Fibroblast of gingiva (primary cell): ENCODE results near the gene DDR2.
A peak's percentile ranks its signal among the peaks of the same experiment; 100 is the strongest.
"Not testable (repeated sequence)": the region's sequence is repeated elsewhere in the genome, so short reads cannot be mapped to it uniquely, and the experiment has no call there.

Source experiments
- DNase-seq: peaks from one replicate; pipeline ENCODE4 v3.0.0-alpha.2; 2011; ENCODE audit warnings: low read depth

The DDR2 gene

GRCh38 chr1:162725301-162725837, 93.1 kb downstream of the DDR2 start:
- DNase-seq: no peak

GRCh38 chr1:162726555-162726954, 94.3 kb downstream of the DDR2 start:
- no peak for DNase-seq

GRCh38 chr1:162727493-162727892, 95.2 kb downstream of the DDR2 start:
- DNase-seq: not testable (repeated sequence)

GRCh38 chr1:162728573-162728972, 96.3 kb downstream of the DDR2 start:
- DNase-seq: no peak

GRCh38 chr1:162729195-162729774, 97.0 kb downstream of the DDR2 start:
- DNase-seq: not testable (repeated sequence)

GRCh38 chr1:162732094-162732493, 99.8 kb downstream of the DDR2 start:
- DNase-seq: no peak

- no peak for DNase-seq
These were observed 100.5 kb downstream of the DDR2 start for GRCh38 chr1:162732566-162733335.

- no peak for DNase-seq
These were observed 101.0 kb downstream of the DDR2 start for GRCh38 chr1:162733336-162733590.

- no peak for DNase-seq
These were observed 101.8 kb downstream of the DDR2 start for GRCh38 chr1:162734047-162734446.

GRCh38 chr1:162736184-162736583, 103.9 kb downstream of the DDR2 start:
- no peak for DNase-seq

GRCh38 chr1:162736633-162737067, 104.4 kb downstream of the DDR2 start:
- DNase-seq: no peak

GRCh38 chr1:162740755-162741154, 108.5 kb downstream of the DDR2 start:
- DNase-seq: no peak

GRCh38 chr1:162741574-162741973, 109.3 kb downstream of the DDR2 start:
- DNase-seq: no peak

GRCh38 chr1:162746264-162746942, 114.1 kb downstream of the DDR2 start:
- not testable (repeated sequence) for DNase-seq

GRCh38 chr1:162753001-162753658, 120.9 kb downstream of the DDR2 start:
- DNase-seq: no peak

GRCh38 chr1:162753998-162754585, 121.8 kb downstream of the DDR2 start:
- DNase-seq: no peak

GRCh38 chr1:162755306-162755705, 123.0 kb downstream of the DDR2 start:
- DNase-seq: no peak

GRCh38 chr1:162756523-162756922, 124.3 kb downstream of the DDR2 start:
- no peak for DNase-seq

GRCh38 chr1:162757476-162757875, 125.2 kb downstream of the DDR2 start:
- no peak for DNase-seq

- DNase-seq: no peak
These were observed 133.5 kb downstream of the DDR2 start for GRCh38 chr1:162765788-162766187.

GRCh38 chr1:162772571-162773154, 140.4 kb downstream of the DDR2 start:
- peak; percentile 54 for DNase-seq

GRCh38 chr1:162774007-162774406, 141.7 kb downstream of the DDR2 start:
- no peak for DNase-seq
